SK-N-SH treated with all-trans-retinoic acid at 6 μM for 48 hours (cell line): ENCODE measurements around the gene HADH.

Source experiments
- ARNTL ChIP-seq: fragments of 450-650 bp; formaldehyde crosslinking; IDR thresholded peaks from 2 replicates; pipeline ENCODE4 v1.5.0; 2020; ENCODE audit warnings: low read depth, mild to moderate bottlenecking, moderate library complexity, borderline replicate concordance
- CSDC2 ChIP-seq: fragments of 250-450 bp; sonication (Bioruptor Pico); IDR thresholded peaks from 2 replicates; pipeline ENCODE4 v1.5.0; 2020; ENCODE audit warnings: mild to moderate bottlenecking, moderate library complexity
- ESRRG ChIP-seq: fragments of 250-450 bp; sonication (Bioruptor Pico); IDR thresholded peaks from 2 replicates; pipeline ENCODE4 v1.6.1; 2021; ENCODE audit warnings: mild to moderate bottlenecking
- GLIS3 ChIP-seq: fragments of 250-450 bp; sonication (Bioruptor Pico); IDR thresholded peaks from 2 replicates; pipeline ENCODE4 v1.5.0; 2020; ENCODE audit warnings: mild to moderate bottlenecking, moderate library complexity
- PATZ1 ChIP-seq: fragments of 250-450 bp; sonication (Bioruptor Pico); IDR thresholded peaks from 2 replicates; pipeline ENCODE4 v1.8.0; 2020; ENCODE audit warnings: mild to moderate bottlenecking, moderate library complexity, borderline replicate concordance
- POU6F1 ChIP-seq: fragments of 250-450 bp; sonication (Bioruptor Pico); IDR thresholded peaks from 2 replicates; pipeline ENCODE4 v1.8.0; 2021; ENCODE audit warnings: low read depth, mild to moderate bottlenecking, moderate library complexity, borderline replicate concordance
- RARB ChIP-seq: fragments of 250-450 bp; sonication (Bioruptor Pico); IDR thresholded peaks from 2 replicates; pipeline ENCODE4 v1.8.0; 2021; ENCODE audit warnings: mild to moderate bottlenecking, moderate library complexity
- ZFP3 ChIP-seq: fragments of 250-450 bp; sonication (Bioruptor Pico); IDR thresholded peaks from 2 replicates; pipeline ENCODE4 v1.5.0; 2020; ENCODE audit warnings: mild to moderate bottlenecking, moderate library complexity
- ZFP30 ChIP-seq: fragments of 450-650 bp; formaldehyde crosslinking; IDR thresholded peaks from 2 replicates; pipeline ENCODE4 v1.5.0; 2022; ENCODE audit warnings: mild to moderate bottlenecking, moderate library complexity

GRCh38 chr4:108047199-108047598 is 57.5 kb downstream of the HADH start:
- TF ChIP-seq PATZ1 (no peak), ARNTL (CRISPR knock-in tag) (no peak), RARB (CRISPR knock-in tag) (no peak), ZFP30 (CRISPR knock-in tag) (no peak), CSDC2 (CRISPR knock-in tag) (no peak), POU6F1 (CRISPR knock-in tag) (no peak), ZFP3 (CRISPR knock-in tag) (no peak), GLIS3 (CRISPR knock-in tag) (no peak), ESRRG (no peak)
